Esophagus muscularis mucosa (tissue), 4 donors: ENCODE results near the gene LCN15. TPM values are rescaled to one million over a fixed set of nuclear protein-coding genes. Genes with fewer than 3 reads are reported as not detected.
"Not testable (repeated sequence)": the region's sequence is repeated elsewhere in the genome, so short reads cannot be mapped to it uniquely, and the experiment has no call there.

Experiments used
- DNase-seq: peaks from one replicate; pipeline ENCODE4 v3.0.0-alpha.2; 2017; ENCODE audit errors: extremely low spot score
- H3K27ac ChIP-seq, 4 donors: fragments of 200-600 bp; sonication (generic); replicated peaks in 1 of 4; 1 replicate in 3 of 4; 2 replicates in 1 of 4; pipeline ENCODE4 v1.5.1; 2016 to 2019; ENCODE audit warnings: mild to moderate bottlenecking in 1 of 4
- H3K27me3 ChIP-seq, 4 donors: fragments of 200-600 bp; sonication (generic); one replicate each; pipeline versions ENCODE4 v1.5.1 to v1.6.0; 2016 to 2019
- H3K36me3 ChIP-seq, 4 donors: fragments of 200-600 bp; sonication (generic); one replicate each; pipeline ENCODE4 v1.5.1; 2016 to 2019
- H3K4me1 ChIP-seq, 4 donors: fragments of 200-600 bp; sonication (generic); one replicate each; pipeline ENCODE4 v1.5.1; 2016 to 2019
- H3K4me3 ChIP-seq, 4 donors: fragments of 200-600 bp; sonication (generic); 1 replicate in 2 of 4; 2 replicates in 2 of 4; pipeline ENCODE4 v1.5.1; 2016 to 2019; ENCODE audit warnings: mild to moderate bottlenecking in 4 of 4, moderate library complexity in 1 of 4
- H3K9me3 ChIP-seq, 4 donors: fragments of 200-600 bp; sonication (generic); 1 replicate in 3 of 4; 2 replicates in 1 of 4; pipeline ENCODE4 v1.5.1; 2016 to 2019
- EP300 ChIP-seq: sonication (generic); formaldehyde crosslinking; IDR thresholded peaks from one replicate; pipeline ENCODE4 v1.6.1; 2017; ENCODE audit warnings: antibody characterized with exemption
- POLR2A ChIP-seq: fragments of 450-650 bp; IDR thresholded peaks from one replicate; pipeline ENCODE4 v1.6.1; 2017; ENCODE audit warnings: antibody characterized with exemption, moderate library complexity, mild to moderate bottlenecking, low read depth
- POLR2AphosphoS5 ChIP-seq, 2 donors: sonication (generic); formaldehyde crosslinking; IDR thresholded peaks; one replicate each; pipeline ENCODE4 v1.6.1; 2017; ENCODE audit warnings: antibody characterized with exemption in 2 of 2
- WGBS: methylation state at CpG from one replicate; pipeline ENCODE4 v1.1.5; 2018; 5-methylcytosine and 5-hydroxymethylcytosine counted together
- intact Hi-C: fragments of 100-400 bp; cut with DNase I; formaldehyde crosslinking; loops from one replicate; pipeline ENCODE4 v1.15.1; 2023
- total RNA-seq, 4 donors: library from RNA; depleted of rRNA; stranded (reverse); fragments of >200 nt; gene quantifications; one replicate each; pipeline versions ENCODE4 v1.1.0 to v1.2.1, GENCODE V29; 2016
- TF ChIP-seq, protein P1 (sequence below), 3 experiments: fragments of 200-600 bp in 2 of 3; fragments of 450-650 bp in 1 of 3; sonication (generic) in 2 of 3; IDR thresholded peaks; one replicate each; pipeline ENCODE4 v1.5.1; 2017 to 2019; ENCODE audit warnings: antibody characterized with exemption in 3 of 3, mild to moderate bottlenecking in 2 of 3, moderate library complexity in 1 of 3

LCN15 gene
- total RNA-seq, 4 donors from 2014 or later = not detected

GRCh38 chr9:136762915-136763648, 1.2 kb downstream of the LCN15 start:
- intact Hi-C loops = no loop called here

GRCh38 chr9:136762221-136762691, 2.1 kb downstream of the LCN15 start:
- TF ChIP-seq EP300 (no peak), POLR2A (no peak)
- TF ChIP-seq, protein P1, sequence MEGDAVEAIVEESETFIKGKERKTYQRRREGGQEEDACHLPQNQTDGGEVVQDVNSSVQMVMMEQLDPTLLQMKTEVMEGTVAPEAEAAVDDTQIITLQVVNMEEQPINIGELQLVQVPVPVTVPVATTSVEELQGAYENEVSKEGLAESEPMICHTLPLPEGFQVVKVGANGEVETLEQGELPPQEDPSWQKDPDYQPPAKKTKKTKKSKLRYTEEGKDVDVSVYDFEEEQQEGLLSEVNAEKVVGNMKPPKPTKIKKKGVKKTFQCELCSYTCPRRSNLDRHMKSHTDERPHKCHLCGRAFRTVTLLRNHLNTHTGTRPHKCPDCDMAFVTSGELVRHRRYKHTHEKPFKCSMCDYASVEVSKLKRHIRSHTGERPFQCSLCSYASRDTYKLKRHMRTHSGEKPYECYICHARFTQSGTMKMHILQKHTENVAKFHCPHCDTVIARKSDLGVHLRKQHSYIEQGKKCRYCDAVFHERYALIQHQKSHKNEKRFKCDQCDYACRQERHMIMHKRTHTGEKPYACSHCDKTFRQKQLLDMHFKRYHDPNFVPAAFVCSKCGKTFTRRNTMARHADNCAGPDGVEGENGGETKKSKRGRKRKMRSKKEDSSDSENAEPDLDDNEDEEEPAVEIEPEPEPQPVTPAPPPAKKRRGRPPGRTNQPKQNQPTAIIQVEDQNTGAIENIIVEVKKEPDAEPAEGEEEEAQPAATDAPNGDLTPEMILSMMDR (IDR thresholded peaks at IDR 0.05) = no peak
- no peak overlapping the region for H3K27ac ChIP-seq
- intact Hi-C loops = no loop called here
- 76% methylated on average over 10 of the region's 17 CpGs for WGBS
- peaks cover 0 to 22% (median 15%) of the 10 kb centered on the region in 4 donors for H3K4me1 ChIP-seq
- H3K36me3 ChIP-seq = no peaks in the 10 kb centered on the region
- H3K27me3 ChIP-seq = peaks cover 0 to 76% (median 8%) of the 10 kb centered on the region in 4 donors
- DNase-seq = no peak
- H3K4me3 ChIP-seq = no peak overlapping the region
- H3K9me3 ChIP-seq = no peaks in the 10 kb centered on the region

More at GRCh38 chr9:136762915-136763648, 1.2 kb downstream of the LCN15 start:
- TF ChIP-seq EP300 (no peak), POLR2AphosphoS5 (IDR thresholded peaks at IDR 0.05) (no peak), POLR2A (no peak)
- TF ChIP-seq, protein P1 (IDR thresholded peaks at IDR 0.05) = no peak
- no peak overlapping the region for H3K4me3 ChIP-seq
- no peaks in the 10 kb centered on the region for H3K9me3 ChIP-seq
- no peaks in the 10 kb centered on the region for H3K36me3 ChIP-seq
- DNase-seq = no peak
- H3K4me1 ChIP-seq = peaks cover 0 to 20% (median 14%) of the 10 kb centered on the region in 4 donors
- H3K27me3 ChIP-seq = peaks cover 0 to 80% (median 8%) of the 10 kb centered on the region in 4 donors
- no peak overlapping the region for H3K27ac ChIP-seq
- WGBS = 20% methylated on average over 17 of the region's 37 CpGs

- H3K4me3 ChIP-seq = no peak overlapping the region
- peaks cover 0 to 22% (median 15%) of the 10 kb centered on the region in 4 donors for H3K4me1 ChIP-seq
- intact Hi-C loops = no loop called here
- H3K36me3 ChIP-seq = no peaks in the 10 kb centered on the region
- peaks cover 0 to 74% (median 8%) of the 10 kb centered on the region in 4 donors for H3K27me3 ChIP-seq
- peaks cover 0 to under 1% (median 0%) of the 10 kb centered on the region in 4 donors for H3K9me3 ChIP-seq
- no peak for DNase-seq
- 100% methylated on average over 2 of the region's 13 CpGs for WGBS
- H3K27ac ChIP-seq = no peak overlapping the region
- TF ChIP-seq POLR2A (no peak), POLR2AphosphoS5 (IDR thresholded peaks at IDR 0.05) (no peak), EP300 (no peak)
- TF ChIP-seq, protein P1 (IDR thresholded peaks at IDR 0.05) = no peak
Observed at GRCh38 chr9:136761545-136761981, 2.8 kb downstream of the LCN15 start.

DNA sequence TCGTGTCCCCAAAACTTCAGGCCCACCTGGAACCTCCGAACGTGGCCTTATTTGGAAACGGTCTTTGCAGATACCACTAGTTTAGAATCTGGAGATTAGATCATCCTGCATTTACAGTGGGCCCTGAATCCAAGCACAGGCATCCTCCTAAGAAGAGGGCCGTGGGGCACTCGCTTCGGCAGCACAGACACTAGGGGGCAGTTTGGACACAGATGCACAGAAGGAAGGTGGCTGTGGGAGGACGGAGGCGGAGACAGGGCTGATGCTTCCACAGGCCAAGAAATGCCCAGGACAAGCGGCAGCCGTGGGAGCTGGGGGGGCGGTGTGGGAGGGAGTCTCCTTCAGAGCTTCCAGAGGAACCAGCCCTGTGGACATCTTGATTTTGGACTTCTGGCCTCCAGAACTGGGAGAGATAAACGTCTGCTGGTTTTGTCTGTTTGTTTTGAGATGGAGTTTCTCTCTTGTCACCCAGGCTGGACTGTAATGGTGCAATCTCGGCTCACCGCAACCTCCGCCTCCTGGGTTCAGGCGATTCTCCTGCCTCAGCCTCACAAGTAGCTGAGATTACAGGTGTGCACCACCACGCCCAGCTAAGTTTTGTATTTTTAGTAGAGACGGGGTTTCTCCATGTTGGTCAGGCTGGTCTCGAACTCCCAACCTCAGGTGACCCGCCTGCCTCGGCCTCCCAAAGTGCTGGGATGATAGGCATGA, 3.3 kb downstream of the LCN15 start:
- DNase-seq, intact Hi-C loops, H3K4me3 ChIP-seq, H3K36me3 ChIP-seq, H3K27ac ChIP-seq, H3K9me3 ChIP-seq: not testable (repeated sequence)
- Histone ChIP-seq H3K27me3 (peaks cover 0 to 76% (median 8%) of the 10 kb centered on the region in 4 donors), H3K4me1 (peaks cover 0 to 22% (median 15%) of the 10 kb centered on the region in 4 donors)
- TF ChIP-seq, protein P1 (IDR thresholded peaks at IDR 0.05) = peak in 2 of 3 experiments; percentile 19 to 45
- WGBS = 48% methylated on average over 15 of the region's 22 CpGs
